ENCODE measurements around the gene NKG7.

The NKG7 gene

DNA sequence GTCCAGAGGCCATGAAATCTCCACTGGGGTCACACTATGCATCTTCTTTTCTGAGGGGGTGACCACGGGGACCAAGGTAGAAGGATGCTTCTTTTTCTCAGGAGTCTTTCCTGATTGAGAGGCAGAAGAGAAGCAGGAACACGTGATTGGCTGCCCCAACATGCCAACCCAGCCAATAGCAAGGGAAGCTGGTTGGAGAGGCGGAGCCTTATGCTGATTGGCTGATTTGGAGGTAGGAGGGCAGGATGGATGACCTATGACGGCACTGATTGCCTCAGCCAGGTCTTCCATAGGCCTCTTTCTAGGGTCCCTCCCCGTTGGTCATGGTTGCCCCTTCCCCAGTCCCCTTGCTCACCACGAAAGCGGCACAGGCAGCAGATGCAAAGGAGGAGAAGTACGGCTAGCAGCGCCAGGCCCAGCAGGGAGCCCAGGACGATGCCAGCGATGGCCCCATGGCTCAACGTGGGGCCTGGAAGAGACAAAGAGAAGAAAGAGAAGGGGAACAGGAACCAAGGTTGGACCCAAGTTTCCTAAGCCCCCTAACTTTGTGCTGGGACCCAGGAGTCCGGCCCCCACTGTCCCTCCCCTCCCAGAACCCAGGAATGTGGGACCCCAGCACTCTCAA lies 38.5 kb downstream of the NKG7 start:
- DNase-seq = no peak

DNA sequence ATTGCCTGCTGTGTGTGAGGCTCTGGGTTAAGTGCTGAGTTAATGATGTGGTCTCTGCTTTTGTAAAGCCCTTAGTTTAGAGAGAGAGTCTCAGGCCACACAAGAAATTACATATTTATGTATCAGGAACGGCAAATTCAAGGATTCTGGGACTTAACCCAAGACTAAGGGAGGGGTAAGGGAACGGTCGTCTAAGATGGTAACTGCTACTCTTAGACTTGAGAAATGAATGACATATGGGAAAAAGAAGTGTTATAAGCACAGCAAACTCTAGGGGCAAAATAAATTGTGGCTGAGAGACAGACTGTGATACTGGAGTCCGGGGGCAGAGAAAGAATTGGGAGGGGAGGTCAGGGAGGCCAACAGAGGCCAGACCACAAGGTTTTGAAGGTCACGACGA lies 40.7 kb downstream of the NKG7 start:
- DNase-seq = no peak

DNA sequence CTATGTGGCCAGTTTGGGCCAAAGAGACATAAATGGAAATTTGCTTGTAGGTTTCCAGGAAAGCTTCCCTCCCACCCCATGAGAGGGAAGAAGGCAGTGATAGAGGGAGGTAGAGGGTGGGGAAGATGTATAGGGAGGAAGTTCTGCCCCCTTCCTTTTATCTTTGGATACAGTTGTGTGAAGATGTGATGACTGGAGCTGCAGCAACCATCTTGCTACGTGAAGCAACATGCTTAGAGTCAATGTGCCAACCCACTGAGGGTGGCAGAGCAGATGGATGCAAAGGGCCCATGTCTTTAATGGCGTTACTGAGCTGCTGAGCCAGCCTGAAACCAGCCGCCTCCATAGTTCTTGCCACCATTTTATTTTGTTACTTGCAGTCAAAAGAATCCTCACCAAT lies 41.3 kb downstream of the NKG7 start:
- DNase-seq = no peak

DNA sequence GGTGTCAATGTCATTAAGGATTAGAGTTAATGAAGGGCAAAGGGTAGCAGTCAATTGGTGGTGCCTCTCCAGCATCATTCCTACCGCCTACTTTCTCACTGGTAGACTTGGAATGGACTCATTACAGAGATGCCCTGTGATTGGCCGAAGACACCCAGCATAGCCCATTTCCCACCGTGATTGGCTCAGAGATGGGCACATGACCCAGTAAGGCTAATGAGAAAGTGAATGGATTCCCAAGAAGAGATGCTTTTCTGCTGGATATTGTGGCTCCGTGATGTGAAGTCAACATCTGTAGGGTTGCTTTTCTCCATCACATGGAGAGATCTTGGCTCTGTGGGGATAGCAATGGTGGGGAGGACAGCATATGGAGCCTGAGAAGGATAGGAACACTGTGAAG lies 42.1 kb downstream of the NKG7 start:
- DNase-seq = no peak

DNA sequence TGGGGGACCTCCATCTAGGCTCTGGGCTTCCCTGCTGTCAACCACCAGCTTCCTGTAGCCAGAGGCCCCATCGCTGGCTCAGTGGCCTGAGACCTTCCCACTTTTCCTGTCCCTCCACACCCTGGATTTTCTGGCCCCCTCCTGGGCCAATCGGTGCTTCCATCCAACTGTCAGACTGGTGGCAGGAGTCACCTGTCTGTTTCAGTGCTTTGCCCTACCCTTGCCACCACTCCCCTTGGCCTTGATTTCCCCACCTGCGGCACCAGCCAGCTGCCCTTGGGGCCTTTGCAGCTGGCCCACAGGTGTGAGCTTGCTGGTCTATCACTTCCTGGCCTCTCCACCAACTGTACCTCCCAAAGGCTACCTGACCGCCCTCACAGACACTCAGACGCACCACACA lies 43.0 kb downstream of the NKG7 start:
- DNase-seq = no peak

DNA sequence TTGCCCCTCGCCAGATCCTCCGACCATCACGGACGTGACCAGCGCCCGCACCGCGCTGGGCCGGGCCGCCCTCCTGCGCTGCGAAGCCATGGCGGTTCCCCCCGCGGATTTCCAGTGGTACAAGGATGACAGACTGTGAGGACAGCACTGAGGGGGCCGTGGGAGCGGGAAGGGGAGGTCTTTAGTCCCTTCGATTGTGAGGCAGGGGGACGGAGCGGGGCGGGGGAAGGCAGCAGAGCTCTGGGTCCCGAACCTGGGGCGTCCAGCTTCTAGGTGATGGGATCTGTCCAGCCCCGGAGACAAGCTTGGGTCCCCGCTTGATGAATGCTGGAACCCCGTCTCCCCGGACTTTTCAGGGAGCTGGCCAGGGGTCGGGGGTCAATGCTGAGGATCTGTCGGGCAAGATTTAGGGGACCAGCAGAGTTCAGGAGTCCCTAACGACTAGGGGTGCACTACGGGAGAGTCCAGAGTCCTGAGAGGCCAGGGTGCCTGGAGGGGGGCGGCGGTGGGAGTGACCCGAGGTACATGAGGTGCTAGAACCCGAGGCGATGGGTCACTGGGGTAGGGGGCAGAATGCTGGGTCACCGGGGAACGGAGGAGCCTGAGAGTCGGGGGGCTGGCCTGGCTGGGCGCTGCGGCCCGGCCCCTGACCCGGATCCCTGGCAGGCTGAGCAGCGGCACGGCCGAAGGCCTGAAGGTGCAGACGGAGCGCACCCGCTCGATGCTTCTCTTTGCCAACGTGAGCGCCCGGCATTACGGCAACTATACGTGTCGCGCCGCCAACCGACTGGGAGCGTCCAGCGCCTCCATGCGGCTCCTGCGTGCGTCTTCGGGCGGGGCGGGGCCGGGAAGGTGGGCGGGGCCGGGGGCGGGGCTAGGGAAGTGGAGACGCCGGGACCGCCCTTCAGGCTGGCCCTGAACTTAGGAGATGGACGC lies 45.1 kb downstream of the NKG7 start:
- DNase-seq = peak; percentile 61 to 72

DNA sequence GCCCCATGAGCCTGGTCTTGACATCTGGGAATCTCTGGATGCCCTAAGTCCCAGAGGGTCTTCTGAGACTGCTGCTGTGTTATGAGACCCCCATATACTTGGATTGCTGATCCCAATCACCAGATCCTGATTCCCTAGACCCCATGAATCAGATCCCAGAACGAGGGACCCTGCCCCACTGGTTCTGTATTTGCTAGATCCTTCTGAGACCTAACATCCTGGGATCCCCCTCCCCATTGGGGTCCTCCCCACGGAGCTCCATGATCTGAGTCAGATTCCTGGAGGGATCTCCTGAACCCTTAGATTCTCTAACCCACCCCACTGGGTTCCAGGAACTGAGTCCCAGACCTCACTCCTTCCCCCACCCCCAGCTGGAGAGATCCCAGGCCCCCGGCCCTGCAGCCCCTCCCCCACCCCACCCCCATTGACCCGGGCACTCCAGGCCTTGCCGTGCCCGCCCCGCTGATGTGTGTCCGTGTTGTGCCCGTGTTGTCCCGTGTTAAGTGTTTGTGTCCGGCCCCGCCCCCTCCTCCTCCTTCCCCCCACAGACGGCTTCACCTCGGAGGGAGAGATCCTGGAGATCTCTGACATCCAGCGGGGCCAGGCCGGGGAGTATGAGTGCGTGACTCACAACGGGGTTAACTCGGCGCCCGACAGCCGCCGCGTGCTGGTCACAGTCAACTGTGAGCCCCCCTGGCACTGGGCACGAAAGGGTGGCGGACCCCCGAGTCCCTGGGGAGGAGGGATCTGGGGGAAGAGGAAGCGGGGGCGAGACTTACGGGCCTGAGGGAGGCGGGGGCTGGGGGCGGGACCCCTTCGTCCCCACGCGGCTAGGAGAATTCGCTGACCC lies 46.0 kb downstream of the NKG7 start:
- DNase-seq = no peak

DNA sequence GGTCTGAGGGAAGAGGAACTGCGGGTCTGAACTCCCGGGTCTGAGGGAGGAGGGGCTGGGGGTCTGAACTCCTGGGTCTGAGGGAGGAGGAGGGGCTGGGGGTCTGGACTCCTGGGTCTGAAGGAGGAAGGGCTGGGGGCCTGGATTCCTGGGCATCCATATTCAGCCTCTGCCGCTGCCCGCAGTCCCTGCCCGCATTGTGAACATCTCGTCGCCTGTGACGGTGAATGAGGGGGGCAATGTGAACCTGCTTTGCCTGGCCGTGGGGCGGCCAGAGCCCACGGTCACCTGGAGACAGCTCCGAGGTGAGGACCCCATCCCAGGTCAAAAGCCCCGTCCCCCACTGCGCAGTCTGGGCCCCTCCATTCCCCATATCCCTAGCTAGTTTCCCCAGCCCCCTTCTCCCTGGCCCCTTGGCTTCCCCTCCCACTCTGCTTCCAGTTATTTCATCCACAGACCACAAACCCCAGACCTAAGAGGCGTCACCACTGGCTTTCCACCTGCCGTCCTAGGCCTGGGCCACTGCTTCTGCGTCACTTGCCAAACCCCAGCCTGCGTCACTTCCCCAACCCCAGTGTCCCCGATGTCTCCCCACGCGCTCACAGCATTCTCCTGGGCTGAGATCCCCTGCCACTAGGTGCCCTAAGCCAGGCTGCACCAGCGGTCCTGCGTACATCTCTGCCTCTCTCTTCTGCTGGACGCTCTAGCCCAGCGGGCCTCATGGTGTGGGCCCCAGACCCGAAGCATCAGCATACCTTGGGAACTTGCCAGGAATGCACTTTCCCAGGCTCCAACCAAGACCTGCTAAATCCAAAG lies 47.1 kb downstream of the NKG7 start:
- no peak for DNase-seq

DNA sequence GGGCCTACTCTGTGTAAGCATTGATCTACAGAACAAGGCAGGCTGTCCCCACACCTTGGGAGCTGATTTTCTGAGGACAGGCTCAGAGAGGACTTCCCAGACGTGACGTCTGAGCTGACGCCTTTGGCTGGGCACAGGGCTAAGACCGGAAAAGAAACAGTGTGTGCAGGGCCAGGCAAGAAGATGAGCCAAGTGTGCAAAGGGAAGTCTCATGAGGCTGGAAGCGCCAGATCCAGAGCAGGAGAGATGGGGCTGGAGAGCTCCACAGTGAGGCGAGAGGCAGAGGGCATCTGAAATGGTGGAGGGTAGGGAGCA lies 48.3 kb downstream of the NKG7 start:
- no peak for DNase-seq

DNA sequence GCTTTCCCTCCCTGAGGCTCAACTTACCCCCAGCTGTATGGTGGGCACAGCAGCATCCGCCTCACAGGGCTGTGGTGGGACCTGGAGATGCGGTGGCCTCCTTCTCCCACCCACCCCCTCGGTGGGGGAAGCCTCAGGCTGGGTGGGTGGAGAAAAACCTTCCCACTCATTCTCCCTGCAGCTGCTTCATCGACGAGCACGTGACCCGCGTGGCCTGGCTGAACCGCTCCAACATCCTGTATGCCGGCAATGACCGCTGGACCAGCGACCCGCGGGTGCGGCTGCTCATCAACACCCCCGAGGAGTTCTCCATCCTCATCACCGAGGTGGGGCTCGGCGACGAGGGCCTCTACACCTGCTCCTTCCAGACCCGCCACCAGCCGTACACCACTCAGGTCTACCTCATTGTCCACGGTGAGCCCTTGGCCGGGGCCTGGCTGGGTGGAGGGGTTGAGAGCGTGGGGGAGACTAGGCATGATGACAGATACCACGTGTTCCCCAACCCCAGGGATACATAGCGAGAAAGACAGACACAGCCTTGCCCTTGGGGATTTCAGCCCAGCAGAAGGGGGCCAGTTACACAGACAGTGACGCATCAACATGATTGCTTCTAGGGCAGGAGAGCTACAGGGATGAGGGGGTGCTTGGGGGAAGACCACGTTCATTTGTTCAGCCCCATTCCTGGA lies 48.8 kb downstream of the NKG7 start:
- no peak for DNase-seq

DNA sequence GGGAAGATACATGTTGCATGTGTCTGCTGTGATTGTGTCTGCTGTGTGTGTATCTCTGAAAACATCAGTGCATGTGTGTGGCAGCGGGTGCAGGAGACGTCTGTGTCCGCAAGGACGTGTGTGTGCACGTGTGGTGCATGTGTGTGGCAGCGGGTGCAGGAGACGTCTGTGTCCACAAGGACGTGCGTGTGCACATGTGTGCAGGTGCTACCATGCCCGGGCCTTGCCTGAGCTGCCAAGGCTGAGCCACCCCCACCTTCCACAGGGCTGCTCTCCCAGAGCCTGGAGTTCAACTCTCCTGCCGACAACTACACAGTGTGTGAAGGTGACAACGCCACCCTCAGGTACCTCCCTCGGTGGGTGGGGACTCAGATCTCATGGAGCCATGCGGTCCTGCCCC lies 50.7 kb downstream of the NKG7 start:
- no peak for DNase-seq
